GM18526 (cell line): ENCODE measurements around the gene ZNF492.
"Not testable (repeated sequence)": the region's sequence is repeated elsewhere in the genome, so short reads cannot be mapped to it uniquely, and the experiment has no call there.

ENCODE experiments used
- POLR2A ChIP-seq: IDR thresholded peaks from 3 replicates; pipeline ENCODE4 v1.6.1; 2011; ENCODE audit not compliant: insufficient read length; ENCODE audit errors: extremely low read depth

ZNF492 gene

GRCh38 chr19:22633706-22634449 lies at the start of gene ZNF492:
ZNF492 (plus strand) TSS chr19:22634324; CDS start chr19:22653400, 19,076 bp downstream.
- not testable (repeated sequence) for TF ChIP-seq POLR2A

DNA sequence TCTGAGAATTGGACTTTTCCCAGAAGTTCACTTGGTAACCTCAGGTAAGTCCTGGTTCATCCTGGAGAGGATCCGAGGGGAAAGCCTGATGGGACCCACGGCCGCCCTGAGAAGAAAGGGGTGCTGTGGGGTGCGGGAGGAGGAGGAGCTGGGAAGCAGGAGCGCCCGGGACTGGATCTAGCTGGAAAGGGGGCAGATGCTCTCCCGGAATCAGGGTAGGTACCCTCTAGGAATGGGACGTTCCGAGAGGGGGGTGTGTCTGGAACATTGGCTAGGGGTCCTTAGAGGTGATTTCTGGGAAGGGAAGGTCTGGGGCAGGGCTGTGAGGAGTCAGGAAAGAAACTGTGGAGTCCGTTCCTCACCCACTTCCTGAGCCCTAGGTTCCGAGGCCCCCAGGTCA lies 38.7 kb upstream of the ZNF492 start:
- TF ChIP-seq POLR2A = no peak

DNA sequence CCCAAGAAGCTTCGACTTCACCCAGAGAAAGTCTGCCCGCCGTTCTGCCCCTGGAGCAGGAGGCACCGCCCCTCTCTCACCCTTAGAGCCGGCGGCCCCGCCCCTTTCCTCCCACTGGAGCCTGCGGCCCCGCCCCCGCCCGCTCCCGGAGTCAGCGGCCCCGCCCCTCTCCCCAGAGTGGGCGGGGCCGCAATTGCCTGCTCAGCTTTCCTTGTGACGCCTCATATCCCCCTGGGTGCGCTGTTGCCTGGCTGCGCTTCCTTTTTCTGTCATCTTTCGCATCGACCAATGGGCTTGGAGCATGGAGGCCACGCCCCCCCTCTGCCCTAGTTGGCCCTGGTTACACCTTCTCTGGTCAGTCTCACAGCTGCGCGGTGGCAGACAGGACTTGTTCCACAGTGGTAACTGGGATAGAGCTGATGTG lies 38.2 kb upstream of the ZNF492 start:
- no peak for TF ChIP-seq POLR2A

DNA sequence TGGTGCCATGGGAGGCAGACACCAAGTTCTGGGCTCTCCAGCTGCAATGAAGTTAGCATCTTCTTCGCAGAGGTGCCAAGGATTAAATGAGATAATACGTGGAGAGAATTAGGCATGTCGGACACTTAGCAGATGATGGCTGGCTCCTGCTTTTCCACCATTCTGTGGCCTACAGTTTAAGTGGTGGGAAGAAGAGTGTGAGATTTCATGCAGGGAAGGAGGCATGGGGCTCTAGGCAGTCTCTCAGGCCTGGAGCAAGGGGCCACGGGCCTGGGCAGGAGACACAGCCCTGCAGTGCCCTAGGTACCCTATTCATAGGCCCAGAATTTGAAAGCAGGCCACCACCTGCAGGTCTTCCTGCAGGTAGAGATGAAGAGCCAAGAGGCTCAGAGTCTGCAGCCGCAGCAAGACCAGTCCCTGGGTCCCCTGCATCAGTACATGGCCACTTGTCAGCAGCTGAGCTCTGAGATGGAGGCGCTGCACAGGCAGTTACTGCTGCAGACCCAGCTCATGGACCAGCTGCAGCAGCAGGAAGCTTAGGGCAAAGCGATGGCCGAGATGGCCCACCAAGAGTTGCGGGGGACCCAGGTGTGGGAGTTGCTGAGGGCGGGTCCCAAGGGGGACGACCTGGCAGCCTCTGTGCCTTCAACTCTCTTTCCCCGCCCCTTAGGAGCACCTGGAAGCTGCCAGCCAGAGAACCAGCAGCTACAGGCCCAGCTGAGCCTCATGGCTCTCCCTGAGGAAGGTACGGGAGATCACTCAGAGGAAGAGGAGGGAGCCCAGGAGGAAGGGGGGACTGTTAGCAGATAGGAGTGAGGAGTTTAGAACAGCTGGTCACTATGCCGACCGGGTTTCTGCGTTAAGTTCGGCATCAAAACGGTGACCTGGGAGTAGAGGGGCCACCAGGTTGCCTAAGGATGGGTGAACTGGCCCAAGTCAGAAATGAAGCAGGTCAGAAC lies 33.2 kb upstream of the ZNF492 start:
- TF ChIP-seq POLR2A = no peak

- TF ChIP-seq POLR2A = no peak
Measured at GRCh38 chr19:22601906-22602630, 32.1 kb upstream of the ZNF492 start.

DNA sequence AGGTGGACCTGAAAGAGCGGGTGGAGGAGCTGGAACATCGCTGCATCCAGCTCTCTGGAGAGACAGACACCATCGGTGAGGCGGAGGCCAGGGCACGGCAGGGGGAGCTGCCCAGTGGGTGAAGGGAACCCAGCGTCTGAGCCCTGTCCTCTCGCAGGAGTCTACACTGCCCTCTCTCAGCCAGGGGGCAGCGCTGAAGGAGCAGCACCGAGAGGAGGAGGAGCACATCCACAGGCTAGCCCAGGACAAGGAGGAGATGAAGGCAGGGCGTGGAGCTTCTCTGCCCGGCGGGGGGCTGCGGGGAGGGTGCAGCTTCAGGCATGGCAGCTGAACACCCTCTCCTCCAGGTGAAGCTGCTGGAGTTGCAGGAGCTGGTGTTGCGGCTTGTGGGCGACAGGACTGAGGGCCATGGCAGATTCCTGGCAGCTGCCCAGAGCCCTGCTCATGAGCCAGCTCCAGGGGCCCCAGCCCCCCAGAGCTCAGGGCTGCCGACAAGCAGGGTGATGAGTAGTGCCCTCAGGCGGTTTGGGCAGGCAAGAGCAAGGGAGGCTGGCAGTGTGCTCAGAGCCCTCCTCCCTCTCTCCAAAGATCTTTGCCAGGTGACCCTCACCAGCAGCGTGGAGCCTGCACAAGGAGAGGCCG lies 31.4 kb upstream of the ZNF492 start:
- no peak for TF ChIP-seq POLR2A

GRCh38 chr19:22603518-22604440 lies 30.3 kb upstream of the ZNF492 start:
- no peak for TF ChIP-seq POLR2A

DNA sequence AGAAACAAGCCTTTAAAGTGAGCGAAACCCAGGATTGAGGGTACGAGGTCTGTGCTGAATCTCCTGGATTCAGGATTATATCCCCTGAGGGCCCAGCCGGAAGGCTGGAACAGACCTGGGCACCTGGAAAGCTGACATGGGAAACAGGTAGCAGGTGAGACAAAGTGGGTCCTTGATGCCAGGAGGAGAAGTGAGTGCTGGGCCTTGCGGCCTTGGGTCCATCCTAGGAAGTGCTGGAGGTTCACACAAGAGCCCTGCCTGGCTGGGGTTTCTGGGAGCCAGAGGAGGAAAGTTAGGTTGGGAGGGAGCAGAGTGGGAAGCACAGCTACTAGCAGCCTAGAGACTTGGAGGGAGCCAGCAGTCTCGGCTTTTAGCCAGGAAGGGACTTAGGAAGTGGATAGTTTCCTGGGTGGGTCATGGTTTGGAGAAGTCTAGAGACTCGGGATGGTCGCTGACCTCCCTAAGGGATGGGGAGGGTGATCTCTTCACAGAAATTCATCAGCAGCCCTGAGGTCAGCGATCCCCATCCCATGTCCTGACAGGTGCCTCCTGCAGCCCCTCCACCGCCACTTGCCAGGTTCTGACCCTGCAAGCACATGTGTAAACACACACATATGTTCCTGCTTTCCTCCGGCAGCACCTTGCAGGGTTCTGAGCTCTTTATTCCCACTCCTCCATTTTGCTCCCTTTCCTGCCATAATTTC lies 29.4 kb upstream of the ZNF492 start:
- TF ChIP-seq POLR2A = no peak

DNA sequence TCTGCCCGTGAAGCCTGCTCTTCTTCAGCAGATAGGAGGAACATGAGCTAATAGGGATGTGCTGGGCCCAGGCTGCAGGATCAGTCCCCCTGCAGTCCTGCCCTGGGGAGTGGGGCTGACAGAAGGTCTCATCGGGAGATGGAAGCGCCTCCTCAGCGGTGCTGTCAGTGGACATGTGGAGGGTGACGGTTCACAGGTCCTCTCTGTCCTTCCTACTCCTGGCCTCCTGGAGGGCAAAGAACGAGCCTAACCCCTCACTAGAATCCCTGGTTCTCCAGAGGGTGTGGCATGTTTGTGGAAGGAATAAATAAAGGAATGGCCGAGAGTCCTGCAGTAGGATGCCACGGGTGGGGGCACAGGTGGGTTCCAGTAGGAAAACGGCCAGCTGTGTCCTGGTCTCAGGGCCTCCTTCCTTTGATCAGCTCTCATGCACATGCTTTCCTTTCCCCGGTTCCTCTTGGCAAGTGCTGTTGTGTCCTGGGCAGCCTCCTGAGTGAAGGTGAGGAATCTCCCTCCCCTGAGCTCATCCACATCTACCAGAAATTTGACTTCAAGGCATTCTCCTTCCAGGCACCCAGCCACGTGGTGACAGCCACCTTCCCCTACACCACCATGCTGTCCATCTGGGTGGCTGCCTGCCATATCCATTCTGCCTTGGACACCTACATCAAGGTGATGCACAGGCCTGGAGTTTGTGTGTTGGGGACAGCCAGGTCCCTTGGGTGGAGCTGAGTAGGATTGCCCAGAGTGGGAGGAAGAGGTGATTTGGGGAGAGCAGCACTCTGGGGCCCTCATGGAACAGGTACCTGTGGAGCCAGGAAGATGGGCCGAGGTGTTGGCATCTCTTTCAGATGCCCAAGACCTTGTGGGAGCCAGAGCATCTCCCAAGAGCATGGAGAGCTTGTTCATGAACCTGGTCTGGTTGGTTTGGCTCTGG lies 28.6 kb upstream of the ZNF492 start:
- no peak for TF ChIP-seq POLR2A

- TF ChIP-seq POLR2A = no peak
Measured at GRCh38 chr19:22606212-22606553, 27.9 kb upstream of the ZNF492 start.

GRCh38 chr19:22606954-22607652 lies 27.0 kb upstream of the ZNF492 start:
- TF ChIP-seq POLR2A = no peak
